ENCODE results near the gene LRRC9. TPM values are rescaled to one million over a fixed set of nuclear protein-coding genes. Genes with fewer than 3 reads are reported as not detected.

LRRC9 gene
- total RNA-seq, 2 experiments from 2014 or later: not detected

GRCh38 chr14:60106339-60106738, 186.4 kb downstream of the LRRC9 start:
- H3K4me3 Mint-ChIP-seq: no peak overlapping the region
- ATAC-seq: no peak
- TF ChIP-seq CTCF (IDR thresholded peaks at IDR 0.05): no peak
- H3K36me3 Mint-ChIP-seq (ENCODE audit: low read depth): peaks cover 34% of the 10 kb centered on the region
- H3K27ac Mint-ChIP-seq: no peak overlapping the region
- no peak for DNase-seq
- POLR2A ChIA-PET: no interaction called here
- CTCF ChIA-PET: interaction anchor here (0.9 to 1.5 kb wide), 2 partner anchors 11 to 78 kb away, joined by 3 read pairs; no protein-coding TSS in a partner anchor
- intact Hi-C loops (cut with micrococcal nuclease): no loop called here
- H3K4me1 Mint-ChIP-seq (ENCODE audit: low read depth): peaks cover 36% of the 10 kb centered on the region
- H3K27me3 Mint-ChIP-seq: no peaks in the 10 kb centered on the region
- H3K9me3 Mint-ChIP-seq: peaks cover 2% of the 10 kb centered on the region

- ChIA-PET POLR2A (no interaction called here), CTCF (interaction anchor here (1.5 kb wide), 1 partner anchor 77 kb away, joined by 3 read pairs; no protein-coding TSS in a partner anchor)
- ATAC-seq (no peak), DNase-seq (no peak)
- no peak for TF ChIP-seq CTCF (IDR thresholded peaks at IDR 0.05)
- intact Hi-C loops (cut with micrococcal nuclease): no loop called here
- H3K4me3 Mint-ChIP-seq: no peak overlapping the region
- H3K27ac Mint-ChIP-seq: no peak overlapping the region
- H3K4me1 Mint-ChIP-seq (ENCODE audit: low read depth): peaks cover 33% of the 10 kb centered on the region
- peaks cover 35% of the 10 kb centered on the region for H3K36me3 Mint-ChIP-seq (ENCODE audit: low read depth)
- no peaks in the 10 kb centered on the region for H3K27me3 Mint-ChIP-seq
- H3K9me3 Mint-ChIP-seq: peaks cover 2% of the 10 kb centered on the region
Observed at GRCh38 chr14:60107477-60107876, 187.5 kb downstream of the LRRC9 start.

- DNase-seq: no peak
- intact Hi-C loops (cut with micrococcal nuclease): no loop called here
- ATAC-seq: no peak
- TF ChIP-seq CTCF (IDR thresholded peaks at IDR 0.05): no peak
- H3K4me3 Mint-ChIP-seq: no peak overlapping the region
- peaks cover 20% of the 10 kb centered on the region for H3K4me1 Mint-ChIP-seq (ENCODE audit: low read depth)
- H3K27me3 Mint-ChIP-seq: no peaks in the 10 kb centered on the region
- H3K27ac Mint-ChIP-seq: no peak overlapping the region
- H3K36me3 Mint-ChIP-seq (ENCODE audit: low read depth): peaks cover 33% of the 10 kb centered on the region
- ChIA-PET CTCF (no interaction called here), POLR2A (no interaction called here)
- no peaks in the 10 kb centered on the region for H3K9me3 Mint-ChIP-seq
Observed at GRCh38 chr14:60111732-60112131, 191.8 kb downstream of the LRRC9 start.

Other genes starting within 250 kb of the LRRC9 start
- gene RTN1, start 49.4 kb upstream of the LRRC9 start, total RNA-seq: not detected
- 10 to 100 TPM; 28.2 to 30.0 TPM for gene PCNX4, start 171.8 kb downstream of the LRRC9 start, total RNA-seq
- gene DHRS7, start 245.3 kb downstream of the LRRC9 start, total RNA-seq: 10 to 100 TPM; 46.4 to 46.6 TPM

Measured in activated CD8-positive, alpha-beta T cell treated with anti-CD3 and anti-CD28 coated beads for 36 hours (primary cell).